ENCODE measurements around the gene ENTPD3. TPM values are rescaled to one million over a fixed set of nuclear protein-coding genes. Genes with fewer than 3 reads are reported as not detected.

Gene ENTPD3
- total RNA-seq, 1 donor from 2014 or later = 0.11 TPM

DNA sequence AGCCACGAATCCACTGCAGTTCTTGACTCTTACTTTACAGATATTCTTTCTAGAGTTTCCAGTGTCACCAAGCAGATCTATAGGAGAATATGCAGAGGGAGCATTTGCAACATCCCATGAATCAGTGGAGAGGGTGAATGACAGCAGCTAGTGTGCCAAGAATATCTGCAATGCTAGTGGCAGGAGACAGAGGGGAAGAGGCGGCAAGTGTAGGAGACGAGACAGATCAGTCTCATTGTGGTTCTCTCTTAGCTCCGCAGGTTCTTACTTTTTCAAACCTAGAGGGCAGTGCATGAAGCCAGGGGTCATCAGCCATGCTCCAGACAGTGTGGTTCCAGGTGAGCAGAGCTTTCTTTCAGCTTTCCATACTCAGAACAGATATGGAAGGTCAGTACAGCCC, 90.7 kb downstream of the ENTPD3 start:
- Histone ChIP-seq H3K4me1 (peaks cover 19% of the 10 kb centered on the region), H3K27me3 (ENCODE audit: low read depth) (no peaks in the 10 kb centered on the region), H3K4me3 (peak overlapping the region; percentile 88), H3K36me3 (peaks cover 41% of the 10 kb centered on the region), H3K27ac (replicated peaks) (peak overlapping the region; percentile 80), H3K9me3 (replicated peaks) (no peaks in the 10 kb centered on the region)
- intact Hi-C loops (cut with micrococcal nuclease) = no loop called here
- no peak for DNase-seq
- no peak for TF ChIP-seq CTCF (IDR thresholded peaks at IDR 0.05; ENCODE audit: borderline replicate concordance)

Other genes with a start within 250 kb of the ENTPD3 start
- 416 TPM for gene EIF1B, start 77.5 kb upstream of the ENTPD3 start, total RNA-seq
- 901 TPM for gene RPL14, start 70.2 kb downstream of the ENTPD3 start, total RNA-seq
- 3.6 TPM for gene ZNF619, start 89.9 kb downstream of the ENTPD3 start, total RNA-seq
- gene ZNF620, start 118.9 kb downstream of the ENTPD3 start, total RNA-seq = 2.3 TPM
- 10.2 TPM for gene ZNF621, start 137.8 kb downstream of the ENTPD3 start, total RNA-seq